Mononuclear cell (primary cell): Measurements from ENCODE around the gene NUFIP2. TPM values are rescaled to one million over a fixed set of nuclear protein-coding genes. Genes with fewer than 3 reads are reported as not detected.
"Not testable (repeated sequence)": the region's sequence is repeated elsewhere in the genome, so short reads cannot be mapped to it uniquely, and the experiment has no call there.

Experiments
- H3K27me3 ChIP-seq: 2 replicates; pipeline ENCODE4 v1.6.0; 2011; ENCODE audit warnings: low read length, control low read depth; ENCODE audit not compliant: insufficient read depth
- H3K4me1 ChIP-seq: 2 replicates; pipeline ENCODE4 v1.5.1; 2011; ENCODE audit warnings: mild to moderate bottlenecking, low read length, control low read depth; ENCODE audit not compliant: insufficient read depth
- H3K4me3 ChIP-seq: 2 replicates; pipeline ENCODE4 v1.5.1; 2011; ENCODE audit warnings: mild to moderate bottlenecking, low read length, moderate library complexity
- H3K9me3 ChIP-seq: 2 replicates; pipeline ENCODE4 v1.5.1; 2011; ENCODE audit warnings: low read depth, mild to moderate bottlenecking, control low read depth, low read length
- total RNA-seq: library from RNA; depleted of rRNA; stranded (reverse); fragments of >200 nt; gene quantifications from one replicate; pipeline ENCODE4 v1.2.3, GENCODE V29; 2012

NUFIP2 gene
- total RNA-seq, 1 donor, result 99.6 TPM

DNA sequence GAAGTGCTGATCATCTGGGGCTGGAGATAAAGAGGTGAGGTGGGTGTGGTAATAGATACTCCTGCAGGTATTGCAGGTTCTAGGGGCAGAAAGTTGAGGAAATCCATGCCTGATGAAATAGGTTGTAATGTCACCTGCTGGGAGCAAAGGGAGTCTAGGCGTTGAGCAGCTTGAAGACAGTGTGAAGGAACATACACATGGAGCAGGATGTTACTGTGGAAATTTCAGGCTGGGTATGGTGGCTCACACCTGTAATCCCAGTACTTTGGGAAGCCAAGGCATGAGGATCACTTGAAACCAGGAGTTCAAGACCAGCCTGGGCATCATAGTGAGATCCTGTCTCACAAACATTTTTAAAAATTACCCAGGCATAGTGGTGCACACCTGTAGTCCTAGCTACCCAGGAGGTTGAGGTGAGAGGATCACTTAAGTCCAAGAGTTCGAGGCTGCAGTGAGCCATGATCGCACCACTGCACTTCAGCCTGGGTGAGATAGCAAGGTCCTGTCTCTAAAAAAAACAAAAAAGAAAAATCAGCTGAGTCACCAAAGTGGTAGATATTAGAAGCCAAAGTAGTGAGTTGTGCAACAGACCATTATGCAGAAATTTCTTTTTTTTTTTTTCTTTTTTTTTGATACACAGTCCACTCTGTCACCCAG lies 56.3 kb downstream of the NUFIP2 start:
- no peaks in the 10 kb centered on the region for H3K27me3 ChIP-seq
- peaks cover 46% of the 10 kb centered on the region for H3K4me1 ChIP-seq
- H3K9me3 ChIP-seq, result no peaks in the 10 kb centered on the region
- no peak overlapping the region for H3K4me3 ChIP-seq

DNA sequence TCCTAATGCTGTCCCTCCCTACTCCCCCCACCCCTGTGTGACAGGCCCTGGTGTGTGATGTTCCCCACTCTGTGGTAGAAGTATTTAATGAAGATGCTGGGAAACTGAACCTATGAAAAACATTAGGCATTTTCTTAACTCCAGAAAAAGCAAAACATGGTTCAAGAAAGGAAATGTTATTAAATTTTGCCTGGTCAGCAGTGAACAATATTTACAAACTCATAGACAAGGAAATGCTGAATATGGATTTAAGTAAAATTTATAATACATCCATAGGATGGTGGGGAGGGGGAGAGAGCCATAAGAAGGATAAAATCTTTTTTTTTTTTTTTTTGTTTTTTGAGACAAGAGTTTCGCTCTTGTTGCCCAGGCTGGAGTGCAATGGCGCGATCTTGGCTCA lies 58.0 kb downstream of the NUFIP2 start:
- Histone ChIP-seq H3K4me1 (peaks cover 33% of the 10 kb centered on the region), H3K9me3 (no peaks in the 10 kb centered on the region), H3K4me3 (no peak overlapping the region), H3K27me3 (no peaks in the 10 kb centered on the region)

DNA sequence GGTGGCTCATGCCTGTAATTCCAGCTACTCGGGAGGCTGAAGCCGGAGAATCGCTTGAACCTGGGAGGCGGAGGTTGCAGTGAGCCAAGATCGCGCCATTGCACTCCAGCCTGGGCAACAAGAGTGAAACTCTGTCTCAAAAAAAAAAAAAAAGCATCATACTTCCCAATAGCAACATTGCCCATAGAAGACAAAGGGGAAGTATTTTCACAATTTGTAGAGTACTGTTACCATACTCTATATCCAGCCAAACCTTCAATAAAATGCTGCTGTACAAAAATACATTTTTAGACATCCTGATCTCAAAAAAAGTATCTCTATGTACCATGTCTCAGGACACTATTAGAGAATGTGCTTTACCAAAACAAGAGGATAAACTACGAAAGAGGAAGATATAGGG lies 59.0 kb downstream of the NUFIP2 start:
- not testable (repeated sequence) for H3K9me3 ChIP-seq, H3K27me3 ChIP-seq, H3K4me3 ChIP-seq
- peaks cover 24% of the 10 kb centered on the region for H3K4me1 ChIP-seq

DNA sequence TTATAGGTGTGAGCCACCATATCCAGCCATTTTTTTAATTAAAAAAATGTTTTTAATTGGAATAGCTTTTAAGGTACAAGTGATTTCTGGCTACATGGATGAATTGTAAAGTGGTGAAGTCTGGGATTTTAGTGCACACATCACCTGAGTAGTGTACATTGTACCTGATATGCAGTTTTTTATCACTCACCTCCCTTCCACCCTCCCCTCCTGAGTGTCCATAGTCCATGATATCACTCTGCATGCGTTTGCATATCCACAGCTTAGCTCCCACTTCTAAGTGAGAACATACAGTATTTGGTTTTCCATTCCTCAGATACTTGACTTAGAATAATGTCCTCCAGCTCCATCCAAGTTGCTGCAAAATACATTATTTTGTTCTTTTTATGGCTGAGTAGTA lies 60.6 kb downstream of the NUFIP2 start:
- H3K27me3 ChIP-seq, result no peaks in the 10 kb centered on the region
- H3K9me3 ChIP-seq, result no peaks in the 10 kb centered on the region
- H3K4me3 ChIP-seq, result no peak overlapping the region
- H3K4me1 ChIP-seq, result peaks cover 17% of the 10 kb centered on the region

DNA sequence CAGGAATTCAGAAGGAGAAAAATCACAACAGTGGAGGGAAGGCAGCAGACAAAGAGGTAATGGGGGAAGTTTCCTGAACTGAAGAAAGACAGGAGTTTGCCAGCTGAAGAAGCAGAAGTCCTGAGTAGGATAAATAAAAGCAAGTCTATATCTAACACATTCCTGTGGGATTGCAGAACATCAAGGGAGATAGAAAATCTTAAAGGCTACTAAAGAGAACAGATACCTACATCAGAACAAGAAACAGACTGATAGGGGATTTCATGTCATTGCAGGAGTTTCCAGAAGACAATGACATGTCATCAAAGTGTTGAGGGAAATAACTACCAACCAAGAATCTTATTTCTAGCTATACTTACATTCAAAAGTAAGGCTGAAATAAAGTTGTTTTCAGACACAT lies 68.6 kb downstream of the NUFIP2 start:
- no peak overlapping the region for H3K4me3 ChIP-seq
- H3K4me1 ChIP-seq, result no peaks in the 10 kb centered on the region
- no peaks in the 10 kb centered on the region for H3K27me3 ChIP-seq
- no peaks in the 10 kb centered on the region for H3K9me3 ChIP-seq

DNA sequence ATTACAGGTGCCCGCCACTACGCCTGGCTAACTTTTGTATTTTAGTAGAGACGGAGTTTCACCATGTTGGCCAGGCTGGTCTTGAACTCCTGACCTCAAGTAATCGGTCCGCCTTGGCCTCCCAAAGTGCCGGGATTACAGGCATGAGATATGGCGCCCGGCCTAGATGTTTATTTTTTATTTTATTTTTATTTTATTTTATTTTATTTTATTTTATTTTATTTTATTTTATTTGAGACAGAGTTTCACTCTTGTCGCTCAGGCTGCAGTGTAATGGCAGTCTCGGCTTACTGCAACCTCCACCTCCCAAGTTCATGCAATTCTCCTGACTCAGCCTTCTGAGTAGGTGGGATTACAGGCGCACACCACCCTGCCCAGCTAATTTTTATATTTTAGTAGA lies 72.6 kb downstream of the NUFIP2 start:
- H3K4me3 ChIP-seq, H3K4me1 ChIP-seq, H3K9me3 ChIP-seq, H3K27me3 ChIP-seq: not testable (repeated sequence)

DNA sequence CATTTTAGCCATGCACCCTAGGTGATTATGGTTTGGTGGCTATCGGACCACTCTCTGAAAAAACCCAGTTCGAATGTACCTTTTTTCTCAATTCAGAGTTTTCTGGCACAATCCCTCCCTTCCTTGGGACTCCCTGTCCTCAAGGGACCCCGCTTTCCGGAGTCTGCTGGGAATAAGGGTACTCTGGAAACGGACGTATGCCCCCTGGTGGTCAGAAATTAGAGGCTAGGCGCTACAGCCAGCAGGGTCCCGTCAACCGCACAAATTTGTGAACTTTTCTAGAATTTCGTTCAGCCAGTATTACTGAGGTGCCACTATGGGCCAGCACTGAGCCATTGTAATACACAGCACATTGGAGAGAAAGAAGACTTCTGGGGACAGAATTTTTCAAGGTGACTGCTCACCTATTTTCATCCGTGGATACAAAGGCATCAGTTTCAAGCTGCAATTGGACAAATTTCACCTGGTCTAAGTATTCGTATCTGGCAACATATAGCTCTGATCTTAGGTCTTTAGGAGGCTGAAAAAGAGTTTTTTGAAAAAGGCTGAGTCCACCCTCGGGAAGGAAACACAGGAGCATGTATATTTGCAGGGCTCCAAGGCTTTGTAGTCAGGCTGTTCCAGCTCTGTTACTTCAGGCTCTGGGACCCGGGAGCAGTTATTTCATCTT lies 74.4 kb downstream of the NUFIP2 start:
- H3K4me3 ChIP-seq, result no peak overlapping the region
- peaks cover 12% of the 10 kb centered on the region for H3K4me1 ChIP-seq
- no peaks in the 10 kb centered on the region for H3K9me3 ChIP-seq
- H3K27me3 ChIP-seq, result no peaks in the 10 kb centered on the region

DNA sequence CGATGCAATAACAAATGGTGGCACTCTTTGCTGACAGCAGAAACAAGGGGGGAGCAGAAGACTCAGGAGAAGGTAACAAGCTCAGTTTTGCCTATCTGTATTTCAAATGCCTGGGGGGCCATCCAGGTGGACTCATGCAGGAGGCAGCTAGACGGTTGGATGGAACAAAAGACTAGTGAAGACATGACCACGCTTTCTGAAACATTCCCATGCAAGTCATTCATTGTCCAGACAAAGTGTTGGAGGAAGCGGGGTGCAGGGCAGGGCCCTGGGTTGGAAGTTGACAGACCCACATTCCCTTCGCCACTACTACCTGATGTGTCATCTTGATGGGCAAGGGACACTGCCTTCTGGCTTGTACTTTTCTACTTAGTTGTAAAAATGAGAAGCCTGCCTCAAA lies 77.1 kb downstream of the NUFIP2 start:
- Histone ChIP-seq H3K27me3 (no peaks in the 10 kb centered on the region), H3K4me1 (peaks cover 29% of the 10 kb centered on the region), H3K9me3 (no peaks in the 10 kb centered on the region), H3K4me3 (no peak overlapping the region)

DNA sequence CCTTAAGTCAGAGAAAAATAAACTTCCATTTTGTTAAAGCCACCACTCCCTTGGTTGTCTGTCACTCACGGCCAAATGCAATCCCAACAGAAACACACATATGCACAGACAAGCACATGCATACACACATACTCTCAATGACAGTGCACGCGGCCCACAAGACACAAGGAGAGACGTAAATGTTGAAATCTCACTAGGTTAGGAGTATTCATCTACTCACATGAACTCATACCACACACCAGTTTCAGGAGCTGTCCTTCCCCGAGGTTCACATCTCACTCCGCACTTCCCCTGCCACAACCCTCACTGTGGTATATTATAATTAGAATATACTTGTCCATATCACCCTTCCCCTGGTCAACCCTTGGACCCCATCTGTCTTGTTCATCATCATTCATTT lies 77.8 kb downstream of the NUFIP2 start:
- Histone ChIP-seq H3K4me3 (no peak overlapping the region), H3K27me3 (no peaks in the 10 kb centered on the region), H3K4me1 (peaks cover 29% of the 10 kb centered on the region), H3K9me3 (no peaks in the 10 kb centered on the region)

DNA sequence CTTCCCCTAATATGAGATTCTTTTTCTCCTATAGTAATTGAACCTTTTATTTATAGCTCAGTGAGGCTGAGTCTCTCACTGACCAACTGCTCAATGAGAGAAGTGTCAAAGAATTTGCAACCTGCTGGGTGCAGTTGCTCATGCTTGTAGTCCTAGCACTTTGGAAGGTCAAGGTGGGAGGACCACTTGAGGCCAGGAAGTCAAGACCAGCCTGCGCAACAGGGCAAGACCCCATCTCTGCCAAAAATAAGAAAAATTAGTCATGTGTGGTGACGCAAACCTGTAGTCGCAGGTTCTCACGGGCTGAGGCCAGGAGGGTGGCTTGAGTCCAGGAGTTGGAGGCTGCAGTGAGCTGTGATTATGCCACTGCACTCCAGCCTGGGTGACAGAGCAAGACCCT lies 78.2 kb downstream of the NUFIP2 start:
- Histone ChIP-seq H3K9me3 (no peaks in the 10 kb centered on the region), H3K4me1 (peaks cover 29% of the 10 kb centered on the region), H3K27me3 (no peaks in the 10 kb centered on the region), H3K4me3 (no peak overlapping the region)

DNA sequence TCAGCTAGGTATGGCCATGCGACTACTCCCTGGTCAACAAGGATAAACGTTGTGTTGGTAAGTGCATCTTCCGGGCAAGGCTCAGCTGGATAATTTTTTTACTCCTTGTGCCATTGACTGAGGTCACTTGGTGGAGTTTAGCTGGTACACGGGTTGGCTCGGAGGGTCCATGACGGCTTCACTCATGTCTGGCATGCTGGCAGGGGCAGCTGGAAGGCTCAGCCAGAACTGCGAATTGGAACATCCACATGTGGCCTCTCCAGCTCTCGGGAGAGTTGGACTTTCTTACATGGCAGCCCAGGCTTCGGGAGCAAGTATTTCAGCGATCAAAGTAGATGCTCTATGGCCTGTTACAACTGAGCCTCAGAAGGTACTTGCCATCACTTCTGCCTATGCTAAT lies 78.8 kb downstream of the NUFIP2 start:
- no peak overlapping the region for H3K4me3 ChIP-seq
- H3K9me3 ChIP-seq, result no peaks in the 10 kb centered on the region
- peaks cover 29% of the 10 kb centered on the region for H3K4me1 ChIP-seq
- no peaks in the 10 kb centered on the region for H3K27me3 ChIP-seq

DNA sequence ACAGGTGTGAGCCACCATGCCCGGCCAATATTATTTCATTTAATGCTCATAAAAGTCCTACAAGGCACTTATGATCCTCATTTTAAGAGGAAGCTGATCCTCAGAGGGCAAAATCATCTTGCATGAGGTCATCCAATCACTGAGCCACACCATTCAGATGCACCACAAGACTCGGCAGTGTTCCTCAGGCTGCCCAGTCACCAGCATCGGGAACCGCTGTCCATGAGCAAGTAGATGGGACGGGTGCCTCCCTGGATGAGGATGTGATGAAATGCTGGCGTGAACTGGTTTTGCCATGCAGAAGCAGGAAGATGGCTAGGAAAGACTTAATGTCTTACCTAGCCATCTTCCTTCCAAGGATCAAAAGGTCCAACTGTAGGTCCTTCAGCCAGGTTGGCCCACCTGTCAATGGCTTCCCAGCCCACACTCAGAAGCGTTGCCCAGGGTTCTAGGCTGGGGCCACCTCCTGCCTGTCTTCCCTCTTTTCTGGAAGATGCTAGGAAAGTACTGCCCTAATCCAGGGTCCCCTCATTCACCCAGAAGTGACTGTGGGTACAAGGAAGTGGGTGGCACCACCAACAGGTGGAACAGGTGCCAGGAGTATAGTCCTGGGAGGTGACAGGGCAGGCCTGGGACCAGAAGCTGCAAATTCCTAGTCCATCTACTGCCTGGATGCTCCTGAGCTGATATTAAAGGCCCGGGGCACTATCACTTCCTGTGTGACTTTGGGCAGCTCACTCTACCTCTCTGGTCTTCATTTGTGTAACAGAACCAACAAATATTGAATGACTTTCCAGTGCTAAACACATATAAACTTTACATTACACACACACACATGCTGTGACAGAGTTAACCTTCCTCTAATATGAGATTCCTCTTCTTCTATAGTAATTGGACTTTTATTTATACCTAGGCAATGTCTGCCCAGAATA lies 79.5 kb downstream of the NUFIP2 start:
- H3K4me3 ChIP-seq, result no peak overlapping the region
- H3K4me1 ChIP-seq, result peaks cover 26% of the 10 kb centered on the region
- no peaks in the 10 kb centered on the region for H3K27me3 ChIP-seq
- H3K9me3 ChIP-seq, result no peaks in the 10 kb centered on the region

DNA sequence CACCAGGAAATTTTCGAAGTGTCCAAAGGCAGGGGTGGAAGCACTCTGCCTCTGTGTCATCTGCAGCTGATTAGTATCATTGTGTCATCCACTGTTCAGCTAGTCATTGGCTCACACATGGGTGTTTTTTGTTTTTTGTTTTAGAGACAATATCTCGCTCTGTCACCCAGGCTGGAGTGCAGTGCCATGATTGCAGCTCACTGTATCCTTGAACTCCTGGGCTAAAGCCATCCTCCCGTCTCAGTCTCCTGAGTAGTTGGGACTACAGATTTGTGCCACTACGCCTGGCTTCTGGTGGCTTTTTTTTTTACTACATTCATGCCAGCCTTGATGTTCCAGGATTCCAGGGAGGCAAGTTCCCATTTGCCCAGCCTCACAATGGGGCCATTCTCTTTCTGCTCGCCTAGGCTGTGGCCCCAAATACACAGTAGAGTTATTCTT lies 81.2 kb downstream of the NUFIP2 start:
- Histone ChIP-seq H3K4me1 (peaks cover 22% of the 10 kb centered on the region), H3K4me3 (no peak overlapping the region), H3K9me3 (no peaks in the 10 kb centered on the region), H3K27me3 (no peaks in the 10 kb centered on the region)

DNA sequence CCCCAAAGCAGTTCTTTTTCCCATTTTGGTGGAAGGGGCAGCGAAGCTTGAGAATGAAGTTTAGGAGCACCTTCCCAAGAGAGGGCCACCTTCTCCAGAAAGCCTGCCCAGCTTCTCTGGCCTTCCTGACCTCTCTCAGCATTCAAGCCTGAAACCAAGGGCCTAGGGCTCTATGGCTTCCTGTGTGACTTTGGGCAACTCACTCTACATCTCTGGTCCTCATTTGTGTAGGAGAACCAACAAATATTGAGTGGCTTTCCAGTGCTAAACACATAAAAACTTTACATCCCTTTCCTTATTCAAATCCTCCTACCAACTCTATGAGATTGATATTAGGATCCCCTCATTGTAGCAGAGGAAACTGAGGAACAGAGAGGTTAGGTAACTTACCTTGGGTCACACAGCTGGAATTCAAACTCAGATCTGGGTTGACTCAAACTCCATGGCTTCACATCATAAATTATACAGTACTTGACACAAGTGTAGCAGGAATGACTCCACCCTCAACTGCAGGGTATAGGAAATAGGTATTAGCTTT lies 81.8 kb downstream of the NUFIP2 start:
- no peaks in the 10 kb centered on the region for H3K9me3 ChIP-seq
- no peaks in the 10 kb centered on the region for H3K27me3 ChIP-seq
- no peak overlapping the region for H3K4me3 ChIP-seq
- peaks cover 22% of the 10 kb centered on the region for H3K4me1 ChIP-seq

DNA sequence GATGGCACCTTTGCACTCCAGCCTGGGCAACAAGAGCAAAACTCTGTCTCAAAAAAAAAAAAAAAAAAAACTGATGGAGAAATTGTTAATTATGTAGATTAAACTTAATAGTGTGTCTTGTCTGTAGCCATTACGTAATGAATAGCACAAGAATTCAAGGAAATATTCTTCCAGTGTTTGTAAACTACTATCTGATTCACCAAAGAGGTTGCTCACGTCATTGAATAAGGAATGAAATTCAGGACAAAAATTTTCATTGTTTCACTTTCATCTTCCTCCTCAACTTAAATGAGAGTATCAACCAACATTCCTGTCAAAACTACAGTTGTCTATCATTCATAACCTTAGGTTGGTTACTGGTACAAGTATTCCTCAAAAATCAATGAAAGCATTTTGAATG lies 83.1 kb downstream of the NUFIP2 start:
- H3K9me3 ChIP-seq, result no peaks in the 10 kb centered on the region
- peaks cover 22% of the 10 kb centered on the region for H3K4me1 ChIP-seq
- no peaks in the 10 kb centered on the region for H3K27me3 ChIP-seq
- no peak overlapping the region for H3K4me3 ChIP-seq
